Neuronal stem cell (in vitro differentiated cells): ENCODE results near the gene TAB2.
A peak's percentile ranks its signal among the peaks of the same experiment; 100 is the strongest.

Experiments used
- DNase-seq: peaks from one replicate; pipeline ENCODE4 v3.0.0-alpha.2; 2013; ENCODE audit warnings: low spot score
- H2AFZ ChIP-seq: one replicate; pipeline ENCODE4 v1.6.1; 2013; ENCODE audit warnings: mild to moderate bottlenecking, low read length, inconsistent platforms
- H2AK5ac ChIP-seq: 2 replicates; pipeline ENCODE4 v1.6.1; 2013; ENCODE audit warnings: low read depth, mild to moderate bottlenecking, inconsistent platforms, low read length, moderate library complexity, mixed read lengths
- H2BK120ac ChIP-seq: 2 replicates; pipeline ENCODE4 v1.6.1; 2013; ENCODE audit warnings: low read depth, mild to moderate bottlenecking, inconsistent platforms, low read length, moderate library complexity, mixed read lengths
- H2BK12ac ChIP-seq: one replicate; pipeline ENCODE4 v1.6.1; 2013; ENCODE audit warnings: low read length, inconsistent platforms
- H2BK15ac ChIP-seq: 2 replicates; pipeline ENCODE4 v1.6.1; 2013; ENCODE audit warnings: mild to moderate bottlenecking, low read length, inconsistent platforms, mixed read lengths
- H2BK5ac ChIP-seq: one replicate; pipeline ENCODE4 v1.6.1; 2013; ENCODE audit warnings: inconsistent platforms, mild to moderate bottlenecking, low read length, moderate library complexity
- H3K14ac ChIP-seq: one replicate; pipeline ENCODE4 v1.6.1; 2013; ENCODE audit warnings: low read length, inconsistent platforms
- H3K18ac ChIP-seq: 2 replicates; pipeline ENCODE4 v1.6.1; 2013; ENCODE audit warnings: low read length, inconsistent platforms
- H3K23ac ChIP-seq: 2 replicates; pipeline ENCODE4 v1.6.1; 2013; ENCODE audit warnings: low read depth, mild to moderate bottlenecking, mixed read lengths, low read length, inconsistent platforms; ENCODE audit not compliant: poor library complexity
- H3K27ac ChIP-seq: replicated peaks from 3 replicates; pipeline ENCODE4 v1.5.1; 2013; ENCODE audit warnings: low read length, inconsistent platforms
- H3K27me3 ChIP-seq, 3 experiments: 2 replicates each; pipeline ENCODE4 v1.6.1; 2013; ENCODE audit warnings: low read length in 3 of 3, mild to moderate bottlenecking in 2 of 3, inconsistent platforms in 1 of 3, low read depth in 1 of 3, mixed read lengths in 1 of 3, moderate library complexity in 1 of 3; ENCODE audit not compliant: control insufficient read depth in 3 of 3, insufficient read depth in 3 of 3
- H3K36me3 ChIP-seq, 2 donors: replicated peaks in 1 of 2; 2 replicates each; pipeline ENCODE4 v1.6.1; 2013; ENCODE audit warnings: low read length in 2 of 2; ENCODE audit not compliant: control insufficient read depth in 2 of 2, insufficient read depth in 2 of 2
- H3K4ac ChIP-seq: 2 replicates; pipeline ENCODE4 v1.6.1; 2013; ENCODE audit warnings: inconsistent platforms, mild to moderate bottlenecking, low read length, moderate library complexity
- H3K4me1 ChIP-seq, 2 donors: 1 replicate in 1 of 2; 2 replicates in 1 of 2; pipeline ENCODE4 v1.6.1; 2013; ENCODE audit warnings: low read length in 2 of 2, low read depth in 1 of 2; ENCODE audit not compliant: control insufficient read depth in 2 of 2, insufficient read depth in 1 of 2
- H3K4me2 ChIP-seq: one replicate; pipeline ENCODE4 v1.6.1; 2013; ENCODE audit warnings: mild to moderate bottlenecking, low read length, inconsistent platforms; ENCODE audit not compliant: insufficient read depth, poor library complexity, severe bottlenecking
- H3K4me3 ChIP-seq, 2 donors: 2 replicates each; pipeline ENCODE4 v1.5.1; 2013; ENCODE audit warnings: low read length in 2 of 2, mild to moderate bottlenecking in 2 of 2, inconsistent platforms in 1 of 2, moderate library complexity in 1 of 2
- H3K79me1 ChIP-seq: one replicate; pipeline ENCODE4 v1.6.1; 2013; ENCODE audit warnings: low read depth, mild to moderate bottlenecking, inconsistent platforms, low read length, moderate library complexity
- H3K9ac ChIP-seq: one replicate; pipeline ENCODE4 v1.6.1; 2013; ENCODE audit warnings: mild to moderate bottlenecking, low read depth, low read length, inconsistent platforms; ENCODE audit not compliant: poor library complexity
- H3K9me3 ChIP-seq, 2 donors: replicated peaks in 1 of 2; 2 replicates each; pipeline versions ENCODE3 to v1.6.1; 2013; ENCODE audit warnings: low read length in 2 of 2, mild to moderate bottlenecking in 2 of 2, inconsistent platforms in 1 of 2, low read depth in 1 of 2, mixed read lengths in 1 of 2, moderate library complexity in 1 of 2; ENCODE audit not compliant: control insufficient read depth in 2 of 2, insufficient read depth in 1 of 2
- H4K8ac ChIP-seq: one replicate; pipeline ENCODE4 v1.6.1; 2013; ENCODE audit warnings: low read depth, mild to moderate bottlenecking, inconsistent platforms, low read length, moderate library complexity
- H4K91ac ChIP-seq: one replicate; pipeline ENCODE4 v1.6.1; 2013; ENCODE audit warnings: low read length, low read depth, mild to moderate bottlenecking, inconsistent platforms; ENCODE audit not compliant: poor library complexity
- whole genome bisulfite sequencing, 2 donors: extraction: QIAGEN DNeasy Blood & Tissue Kit; methylation state at CpG; one replicate each; pipeline ENCODE4 v1.1.7; 2013; ENCODE audit warnings: missing lambda C conversion rate in 2 of 2, mixed read lengths in 1 of 2; ENCODE audit not compliant: insufficient read length in 2 of 2, insufficient replicate concordance in 1 of 2; ENCODE audit errors: extremely low coverage in 2 of 2; 5-methylcytosine and 5-hydroxymethylcytosine counted together

Gene TAB2

DNA sequence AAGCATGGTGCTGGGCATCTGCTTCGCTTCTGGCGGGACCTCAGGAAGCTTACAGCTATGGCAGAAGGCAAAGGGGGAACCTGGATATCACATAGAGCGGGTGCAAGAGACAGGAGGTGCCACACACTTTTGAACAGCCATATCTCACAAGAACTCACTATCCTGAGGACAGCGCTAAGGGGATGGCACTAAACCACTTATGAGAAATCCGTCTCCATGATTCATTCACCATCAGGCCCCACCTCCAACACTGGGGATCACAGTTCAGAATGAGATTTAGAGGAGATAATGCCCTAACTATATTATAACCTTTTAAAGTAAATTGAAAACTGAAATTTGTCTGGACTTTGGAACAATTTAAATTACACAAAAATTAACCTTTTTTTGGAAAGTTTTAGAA lies 44.8 kb downstream of the TAB2 start:
- Histone ChIP-seq H3K23ac (no peak overlapping the region), H3K36me3 (peaks cover 0 to 7% of the 10 kb centered on the region in 2 donors), H3K79me1 (peaks cover 5% of the 10 kb centered on the region), H2AFZ (no peak overlapping the region), H3K4me3 (peak overlapping the region in 1 of 2 donors; percentile 63), H3K18ac (no peak overlapping the region), H2BK120ac (no peak overlapping the region), H2BK12ac (no peak overlapping the region), H3K14ac (no peak overlapping the region), H3K9me3 (peaks cover 0 to 18% of the 10 kb centered on the region in 2 donors), H2AK5ac (no peak overlapping the region), H4K91ac (no peak overlapping the region), H3K27ac (no peak overlapping the region), H3K27me3 (no peaks in the 10 kb centered on the region), H3K4me1 (no peaks in the 10 kb centered on the region), H2BK5ac (no peak overlapping the region), H3K4ac (no peak overlapping the region), H3K9ac (no peak overlapping the region), H3K4me2 (no peak overlapping the region), H2BK15ac (no peak overlapping the region), H4K8ac (no peak overlapping the region)
- no peak for DNase-seq
- no CpG with 5 or more reads among the region's 5 CpGs for WGBS, 2 donors

GRCh38 chr6:149363154-149363553 lies 45.6 kb downstream of the TAB2 start:
- no peak overlapping the region for H4K8ac ChIP-seq
- H3K27ac ChIP-seq, result no peak overlapping the region
- H2AFZ ChIP-seq, result no peak overlapping the region
- H2BK15ac ChIP-seq, result no peak overlapping the region
- peaks cover 0 to 7% of the 10 kb centered on the region in 2 donors for H3K36me3 ChIP-seq
- H3K23ac ChIP-seq, result no peak overlapping the region
- no peak overlapping the region for H3K4ac ChIP-seq
- H3K9ac ChIP-seq, result no peak overlapping the region
- H3K14ac ChIP-seq, result no peak overlapping the region
- H3K4me1 ChIP-seq, result no peaks in the 10 kb centered on the region
- H2BK5ac ChIP-seq, result no peak overlapping the region
- WGBS, 2 donors, result no CpG with 5 or more reads among the region's 1 CpG
- H2BK12ac ChIP-seq, result no peak overlapping the region
- no peak for DNase-seq
- no peak overlapping the region for H4K91ac ChIP-seq
- H3K79me1 ChIP-seq, result peaks cover 5% of the 10 kb centered on the region
- H3K4me3 ChIP-seq, result no peak overlapping the region
- H3K18ac ChIP-seq, result no peak overlapping the region
- H3K27me3 ChIP-seq, result no peaks in the 10 kb centered on the region
- no peak overlapping the region for H2AK5ac ChIP-seq
- H2BK120ac ChIP-seq, result no peak overlapping the region
- H3K9me3 ChIP-seq, result peaks cover 0 to 18% of the 10 kb centered on the region in 2 donors
- H3K4me2 ChIP-seq, result no peak overlapping the region

GRCh38 chr6:149364557-149364956 lies 47.0 kb downstream of the TAB2 start:
- Histone ChIP-seq H2BK12ac (no peak overlapping the region), H4K8ac (no peak overlapping the region), H3K23ac (no peak overlapping the region), H3K27ac (no peak overlapping the region), H3K18ac (no peak overlapping the region), H2BK15ac (no peak overlapping the region), H3K4me2 (no peak overlapping the region), H4K91ac (no peak overlapping the region), H3K9ac (no peak overlapping the region), H3K4ac (no peak overlapping the region), H2BK120ac (no peak overlapping the region), H3K27me3 (no peaks in the 10 kb centered on the region), H3K36me3 (peaks cover 0 to 9% of the 10 kb centered on the region in 2 donors), H2AK5ac (no peak overlapping the region), H2BK5ac (no peak overlapping the region), H2AFZ (no peak overlapping the region), H3K14ac (no peak overlapping the region), H3K79me1 (peaks cover 5% of the 10 kb centered on the region), H3K9me3 (peaks cover 0 to 17% of the 10 kb centered on the region in 2 donors), H3K4me3 (no peak overlapping the region), H3K4me1 (no peaks in the 10 kb centered on the region)
- no CpG with 5 or more reads among the region's 2 CpGs for WGBS, 2 donors
- no peak for DNase-seq

- H3K9me3 ChIP-seq, result peaks cover 0 to 11% of the 10 kb centered on the region in 2 donors
Observed at GRCh38 chr6:149365197-149365596, 47.7 kb downstream of the TAB2 start.

More at GRCh38 chr6:149365197-149365596, 47.7 kb downstream of the TAB2 start:
- H3K79me1 ChIP-seq, result peaks cover 5% of the 10 kb centered on the region
- no peak overlapping the region for H2BK15ac ChIP-seq
- no peak overlapping the region for H4K8ac ChIP-seq
- H3K14ac ChIP-seq, result no peak overlapping the region
- H2BK120ac ChIP-seq, result no peak overlapping the region
- no peak overlapping the region for H2AK5ac ChIP-seq
- no peak overlapping the region for H3K4me3 ChIP-seq
- H3K27ac ChIP-seq, result no peak overlapping the region
- H3K27me3 ChIP-seq, result no peaks in the 10 kb centered on the region
- H3K4me2 ChIP-seq, result no peak overlapping the region
- H3K23ac ChIP-seq, result no peak overlapping the region
- H3K4ac ChIP-seq, result no peak overlapping the region
- no peak overlapping the region for H2BK5ac ChIP-seq
- H2BK12ac ChIP-seq, result no peak overlapping the region
- H3K4me1 ChIP-seq, result no peaks in the 10 kb centered on the region
- H3K18ac ChIP-seq, result no peak overlapping the region
- no peak overlapping the region for H3K9ac ChIP-seq
- H3K36me3 ChIP-seq, result peaks cover 0 to 13% of the 10 kb centered on the region in 2 donors
- H4K91ac ChIP-seq, result no peak overlapping the region
- no peak overlapping the region for H2AFZ ChIP-seq
- DNase-seq, result no peak
